ENCODE data around the gene GABPB1. TPM values are rescaled to one million over a fixed set of nuclear protein-coding genes. Genes with fewer than 3 reads are reported as not detected.

The GABPB1 gene
- polyA plus RNA-seq, 1 of the 3 experiments (the other 2 are of a cell fraction) = 12.8 TPM

DNA sequence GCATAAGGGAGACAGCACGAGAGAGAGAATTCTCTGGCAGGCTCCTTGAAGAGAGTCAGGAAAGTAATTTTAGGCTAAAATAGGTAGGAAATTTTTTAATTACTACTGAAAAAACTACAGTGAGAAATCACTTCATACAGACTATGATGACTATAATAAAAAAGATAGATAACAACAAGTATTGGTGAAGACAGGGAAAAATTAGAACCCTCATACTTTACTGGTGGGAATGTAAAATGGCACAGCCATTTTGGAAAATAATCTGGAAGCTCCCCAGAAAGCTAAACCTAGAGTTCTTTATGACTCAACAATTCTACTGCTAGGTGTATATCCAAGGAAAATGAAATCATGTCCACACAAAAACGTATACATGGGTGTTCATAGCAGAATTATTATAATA, 87.4 kb downstream of the GABPB1 start (continued):
- TF ChIP-seq, protein P1, sequence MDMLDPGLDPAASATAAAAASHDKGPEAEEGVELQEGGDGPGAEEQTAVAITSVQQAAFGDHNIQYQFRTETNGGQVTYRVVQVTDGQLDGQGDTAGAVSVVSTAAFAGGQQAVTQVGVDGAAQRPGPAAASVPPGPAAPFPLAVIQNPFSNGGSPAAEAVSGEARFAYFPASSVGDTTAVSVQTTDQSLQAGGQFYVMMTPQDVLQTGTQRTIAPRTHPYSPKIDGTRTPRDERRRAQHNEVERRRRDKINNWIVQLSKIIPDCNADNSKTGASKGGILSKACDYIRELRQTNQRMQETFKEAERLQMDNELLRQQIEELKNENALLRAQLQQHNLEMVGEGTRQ (IDR thresholded peaks at IDR 0.05; ENCODE audit: borderline replicate concordance, low read depth, low read length) = no peak
- TF ChIP-seq, protein P2, sequence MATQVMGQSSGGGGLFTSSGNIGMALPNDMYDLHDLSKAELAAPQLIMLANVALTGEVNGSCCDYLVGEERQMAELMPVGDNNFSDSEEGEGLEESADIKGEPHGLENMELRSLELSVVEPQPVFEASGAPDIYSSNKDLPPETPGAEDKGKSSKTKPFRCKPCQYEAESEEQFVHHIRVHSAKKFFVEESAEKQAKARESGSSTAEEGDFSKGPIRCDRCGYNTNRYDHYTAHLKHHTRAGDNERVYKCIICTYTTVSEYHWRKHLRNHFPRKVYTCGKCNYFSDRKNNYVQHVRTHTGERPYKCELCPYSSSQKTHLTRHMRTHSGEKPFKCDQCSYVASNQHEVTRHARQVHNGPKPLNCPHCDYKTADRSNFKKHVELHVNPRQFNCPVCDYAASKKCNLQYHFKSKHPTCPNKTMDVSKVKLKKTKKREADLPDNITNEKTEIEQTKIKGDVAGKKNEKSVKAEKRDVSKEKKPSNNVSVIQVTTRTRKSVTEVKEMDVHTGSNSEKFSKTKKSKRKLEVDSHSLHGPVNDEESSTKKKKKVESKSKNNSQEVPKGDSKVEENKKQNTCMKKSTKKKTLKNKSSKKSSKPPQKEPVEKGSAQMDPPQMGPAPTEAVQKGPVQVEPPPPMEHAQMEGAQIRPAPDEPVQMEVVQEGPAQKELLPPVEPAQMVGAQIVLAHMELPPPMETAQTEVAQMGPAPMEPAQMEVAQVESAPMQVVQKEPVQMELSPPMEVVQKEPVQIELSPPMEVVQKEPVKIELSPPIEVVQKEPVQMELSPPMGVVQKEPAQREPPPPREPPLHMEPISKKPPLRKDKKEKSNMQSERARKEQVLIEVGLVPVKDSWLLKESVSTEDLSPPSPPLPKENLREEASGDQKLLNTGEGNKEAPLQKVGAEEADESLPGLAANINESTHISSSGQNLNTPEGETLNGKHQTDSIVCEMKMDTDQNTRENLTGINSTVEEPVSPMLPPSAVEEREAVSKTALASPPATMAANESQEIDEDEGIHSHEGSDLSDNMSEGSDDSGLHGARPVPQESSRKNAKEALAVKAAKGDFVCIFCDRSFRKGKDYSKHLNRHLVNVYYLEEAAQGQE (IDR thresholded peaks at IDR 0.05; ENCODE audit: low read depth, low read length) = no peak
- TF ChIP-seq, protein P3, sequence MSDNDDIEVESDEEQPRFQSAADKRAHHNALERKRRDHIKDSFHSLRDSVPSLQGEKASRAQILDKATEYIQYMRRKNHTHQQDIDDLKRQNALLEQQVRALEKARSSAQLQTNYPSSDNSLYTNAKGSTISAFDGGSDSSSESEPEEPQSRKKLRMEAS (IDR thresholded peaks at IDR 0.05; ENCODE audit: low read depth) = no peak
- no peak for TF ChIP-seq TAF1 (IDR thresholded peaks at IDR 0.05; ENCODE audit: borderline replicate concordance, low read depth, low read length)
- no peak for TF ChIP-seq GATA2 (CRISPR knock-in tag; IDR thresholded peaks at IDR 0.05)
- TF ChIP-seq MEF2A (IDR thresholded peaks at IDR 0.05; ENCODE audit: borderline replicate concordance, low read depth) = no peak

DNA sequence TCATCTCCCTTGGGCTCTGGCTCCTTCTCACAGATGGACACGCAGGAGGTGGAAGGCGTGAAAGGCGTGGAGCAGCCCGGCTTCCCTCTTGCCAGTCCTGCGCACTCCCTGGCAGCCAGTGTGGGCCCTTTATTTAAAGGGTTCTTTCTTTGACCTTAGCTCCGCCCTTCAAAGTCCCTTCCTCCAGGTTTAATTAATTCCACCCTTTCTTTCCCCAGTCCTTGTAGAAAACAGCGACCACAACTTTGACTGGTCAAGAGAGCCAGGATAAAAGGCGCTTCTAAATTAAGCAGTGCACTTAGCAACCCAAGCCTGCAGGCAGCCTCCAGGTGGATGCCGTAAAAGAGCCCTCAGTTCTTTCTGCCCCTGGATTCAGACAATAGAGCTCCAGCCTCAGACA, 89.4 kb downstream of the GABPB1 start, which contains the start of gene HDC:
Gene HDC, minus strand, starts transcription at position 107 of the 400 bp plus-strand sequence. Its CDS starts 103 bp downstream, at position 4.
- no peaks in the 10 kb centered on the region for H3K4me1 ChIP-seq (ENCODE audit: control insufficient read depth in 1 of 2, insufficient read depth in 2 of 2, low read depth in 1 of 2, low read length in 1 of 2)
- H3K36me3 ChIP-seq (replicated peaks in 1 of 2; ENCODE audit: control insufficient read depth in 1 of 2, insufficient read depth in 2 of 2, low read length in 1 of 2) = peaks cover 0 to 3% of the 10 kb centered on the region in 2 experiments
- no peaks in the 10 kb centered on the region for H3K9me2 ChIP-seq
- WGBS (ENCODE audit: low lambda C conversion rate) = 90% methylated on average over 9 of the region's 9 CpGs
- TF ChIP-seq RFX5 (IDR thresholded peaks at IDR 0.05; ENCODE audit: low read length) (no peak), MEF2A (IDR thresholded peaks at IDR 0.05; ENCODE audit: borderline replicate concordance, low read depth) (no peak), RCOR1 (IDR thresholded peaks at IDR 0.05; ENCODE audit: low read length) (no peak), EP300 (IDR thresholded peaks at IDR 0.05; ENCODE audit: borderline replicate concordance in 1 of 2, low read depth in 1 of 2, low read length in 1 of 2) (no peak), ELF1 (IDR thresholded peaks at IDR 0.05) (no peak), CHD2 (IDR thresholded peaks at IDR 0.05; ENCODE audit: low read length, partially characterized antibody) (no peak), NRF1 (IDR thresholded peaks at IDR 0.05; ENCODE audit: low read depth, low read length) (no peak), EZH2phosphoT487 (IDR thresholded peaks at IDR 0.05; ENCODE audit: borderline replicate concordance, low read depth) (no peak)
- TF ChIP-seq, protein P3 (IDR thresholded peaks at IDR 0.05; ENCODE audit: low read depth) = no peak
- TF ChIP-seq, protein P4, sequence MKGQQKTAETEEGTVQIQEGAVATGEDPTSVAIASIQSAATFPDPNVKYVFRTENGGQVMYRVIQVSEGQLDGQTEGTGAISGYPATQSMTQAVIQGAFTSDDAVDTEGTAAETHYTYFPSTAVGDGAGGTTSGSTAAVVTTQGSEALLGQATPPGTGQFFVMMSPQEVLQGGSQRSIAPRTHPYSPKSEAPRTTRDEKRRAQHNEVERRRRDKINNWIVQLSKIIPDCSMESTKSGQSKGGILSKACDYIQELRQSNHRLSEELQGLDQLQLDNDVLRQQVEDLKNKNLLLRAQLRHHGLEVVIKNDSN (IDR thresholded peaks at IDR 0.05; ENCODE audit: borderline replicate concordance, low read depth) = no peak
- TF ChIP-seq, protein P5, sequence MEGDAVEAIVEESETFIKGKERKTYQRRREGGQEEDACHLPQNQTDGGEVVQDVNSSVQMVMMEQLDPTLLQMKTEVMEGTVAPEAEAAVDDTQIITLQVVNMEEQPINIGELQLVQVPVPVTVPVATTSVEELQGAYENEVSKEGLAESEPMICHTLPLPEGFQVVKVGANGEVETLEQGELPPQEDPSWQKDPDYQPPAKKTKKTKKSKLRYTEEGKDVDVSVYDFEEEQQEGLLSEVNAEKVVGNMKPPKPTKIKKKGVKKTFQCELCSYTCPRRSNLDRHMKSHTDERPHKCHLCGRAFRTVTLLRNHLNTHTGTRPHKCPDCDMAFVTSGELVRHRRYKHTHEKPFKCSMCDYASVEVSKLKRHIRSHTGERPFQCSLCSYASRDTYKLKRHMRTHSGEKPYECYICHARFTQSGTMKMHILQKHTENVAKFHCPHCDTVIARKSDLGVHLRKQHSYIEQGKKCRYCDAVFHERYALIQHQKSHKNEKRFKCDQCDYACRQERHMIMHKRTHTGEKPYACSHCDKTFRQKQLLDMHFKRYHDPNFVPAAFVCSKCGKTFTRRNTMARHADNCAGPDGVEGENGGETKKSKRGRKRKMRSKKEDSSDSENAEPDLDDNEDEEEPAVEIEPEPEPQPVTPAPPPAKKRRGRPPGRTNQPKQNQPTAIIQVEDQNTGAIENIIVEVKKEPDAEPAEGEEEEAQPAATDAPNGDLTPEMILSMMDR (IDR thresholded peaks at IDR 0.05) = no peak
- ChIA-PET POLR2A (interaction anchor here (0.6 kb wide), 1 partner anchor 81 kb away, joined by 5 read pairs; no protein-coding TSS in a partner anchor), CTCF (interaction anchor here (1.3 kb wide), 1 partner anchor 11 kb away, joined by 5 read pairs; no protein-coding TSS in a partner anchor)
- no peaks in the 10 kb centered on the region for H3K79me2 ChIP-seq (ENCODE audit: insufficient read depth)
- no peaks in the 10 kb centered on the region for H3K27me3 ChIP-seq (ENCODE audit: insufficient read depth)
- no peak within 1 kb of the TSS for H3K9ac ChIP-seq
- DNase-seq = no peak
- no peak within 1 kb of the TSS for H3K4me3 ChIP-seq (ENCODE audit: low read depth in 2 of 2, low read length in 1 of 2)
- H3K4me2 ChIP-seq = no peak within 1 kb of the TSS
- no peak within 1 kb of the TSS for H2AFZ ChIP-seq (ENCODE audit: low read depth)
- no peaks in the 10 kb centered on the region for H3K9me3 ChIP-seq
- H4K20me1 ChIP-seq (ENCODE audit: insufficient read depth) = no peaks in the 10 kb centered on the region
- H3F3A ChIP-seq (replicated peaks; ENCODE audit: insufficient read depth) = no peaks in the 10 kb centered on the region
- H3K27ac ChIP-seq (ENCODE audit: low read depth in 2 of 2, low read length in 1 of 2) = no peak within 1 kb of the TSS
